ENCODE measurements around the gene KCNIP2.

The KCNIP2 gene

GRCh38 chr10:101843032-101844021 lies at the start of gene KCNIP2:
Gene KCNIP2 (minus strand): TSS chr10:101843800. CDS start chr10:101843568, 232 bp downstream.
- DNase-seq, result no peak

DNA sequence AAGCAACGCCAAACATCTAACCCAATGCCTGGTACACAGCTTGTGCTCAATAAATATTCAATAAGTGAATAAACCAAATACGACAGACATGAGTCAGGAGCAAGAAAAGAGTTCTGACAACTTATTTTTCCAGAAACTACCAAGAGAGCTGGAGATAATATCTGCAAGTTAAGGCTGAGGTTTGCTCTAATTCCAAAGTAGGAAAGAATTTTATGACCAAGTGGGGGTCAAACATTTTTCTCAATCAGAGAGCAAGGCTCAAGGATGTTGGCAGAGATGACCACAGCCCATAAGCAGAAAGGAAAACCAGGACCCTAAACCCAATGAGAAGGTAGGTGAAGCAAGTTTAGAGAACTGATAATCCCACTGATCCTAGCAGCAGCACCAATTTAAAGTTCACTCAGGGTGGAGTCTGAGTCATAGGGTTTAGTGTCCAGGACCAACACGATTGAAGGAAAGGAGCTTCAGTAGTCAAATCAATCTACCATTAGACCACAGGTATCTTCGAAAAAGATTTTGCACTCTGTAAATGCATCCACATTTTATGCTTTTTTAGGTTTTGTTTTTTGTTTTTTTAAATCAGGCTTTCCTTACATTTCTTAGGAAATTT lies 49.3 kb upstream of the KCNIP2 start:
- no peak for DNase-seq

GRCh38 chr10:101889256-101890210 lies 45.9 kb upstream of the KCNIP2 start:
- DNase-seq, result peak; percentile 41

DNA sequence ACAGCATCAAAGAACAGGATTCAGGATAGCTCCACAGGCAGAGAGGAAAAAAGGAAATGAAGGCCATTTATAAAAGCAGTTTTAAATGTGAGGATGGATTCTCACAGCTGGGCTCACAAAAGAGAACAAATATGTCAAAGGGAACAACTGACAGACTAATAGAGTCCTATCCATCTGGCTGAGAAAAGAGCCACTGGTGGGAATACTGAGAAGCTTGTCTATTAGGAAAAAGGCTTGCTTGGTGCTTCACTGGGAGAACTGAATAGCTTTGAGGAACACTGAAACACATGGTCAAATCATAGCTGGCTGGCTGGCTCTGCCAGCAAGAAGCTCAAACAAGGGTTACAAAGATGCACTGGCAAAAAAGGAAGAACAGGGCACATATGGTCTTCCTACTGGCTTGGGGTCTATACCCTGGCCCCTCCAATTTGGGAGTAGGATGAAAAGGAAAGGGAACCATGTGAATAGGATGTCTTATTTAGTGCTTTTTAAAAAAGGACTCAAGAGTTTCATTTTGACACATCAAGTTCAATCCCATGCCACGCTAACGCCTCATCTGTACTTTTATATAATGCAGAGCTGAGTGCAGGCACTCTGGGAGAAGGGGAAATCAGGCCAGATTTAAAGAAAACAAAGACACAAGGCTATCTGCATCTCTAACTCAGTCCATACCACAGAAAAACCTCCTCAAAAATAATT lies 44.8 kb upstream of the KCNIP2 start:
- DNase-seq, result no peak

- DNase-seq, result no peak
Observed at GRCh38 chr10:101887775-101888174, 44.2 kb upstream of the KCNIP2 start.

DNA sequence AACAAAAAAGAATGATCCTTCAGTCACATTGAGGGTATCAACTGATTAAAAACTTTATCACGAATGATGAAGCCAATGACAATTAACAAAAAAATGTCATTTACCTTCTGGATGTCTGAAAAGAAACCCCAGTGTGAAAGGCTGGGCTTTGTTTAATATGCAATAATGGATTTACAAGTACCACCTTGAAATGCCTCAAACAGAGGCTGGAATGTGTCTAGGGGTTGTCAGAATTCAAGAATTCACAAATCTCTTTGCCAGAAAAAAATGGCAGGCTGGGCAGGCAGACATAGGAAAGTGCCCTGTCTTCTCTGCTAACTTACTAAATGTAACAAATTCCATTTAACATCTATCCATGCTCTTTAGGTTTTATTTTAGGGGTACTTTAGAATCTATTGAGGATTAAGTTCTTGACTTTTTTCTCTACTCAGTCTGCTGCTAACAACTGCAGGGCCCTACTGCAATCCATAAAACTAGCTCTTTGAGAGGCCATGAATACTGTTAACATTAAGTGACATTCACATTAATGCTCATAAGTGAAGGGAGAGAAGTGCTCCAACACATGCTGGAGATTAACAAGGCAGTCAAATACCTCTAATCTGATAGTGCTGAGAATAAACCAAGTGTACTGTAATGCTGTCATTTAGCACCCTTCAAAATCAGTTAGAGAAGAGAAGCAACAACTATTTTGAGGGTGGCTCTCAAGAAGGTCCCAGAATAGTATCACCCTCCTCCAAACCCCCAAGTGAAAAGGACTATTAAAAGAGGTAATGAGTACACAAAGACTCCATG lies 43.1 kb upstream of the KCNIP2 start:
- no peak for DNase-seq

DNA sequence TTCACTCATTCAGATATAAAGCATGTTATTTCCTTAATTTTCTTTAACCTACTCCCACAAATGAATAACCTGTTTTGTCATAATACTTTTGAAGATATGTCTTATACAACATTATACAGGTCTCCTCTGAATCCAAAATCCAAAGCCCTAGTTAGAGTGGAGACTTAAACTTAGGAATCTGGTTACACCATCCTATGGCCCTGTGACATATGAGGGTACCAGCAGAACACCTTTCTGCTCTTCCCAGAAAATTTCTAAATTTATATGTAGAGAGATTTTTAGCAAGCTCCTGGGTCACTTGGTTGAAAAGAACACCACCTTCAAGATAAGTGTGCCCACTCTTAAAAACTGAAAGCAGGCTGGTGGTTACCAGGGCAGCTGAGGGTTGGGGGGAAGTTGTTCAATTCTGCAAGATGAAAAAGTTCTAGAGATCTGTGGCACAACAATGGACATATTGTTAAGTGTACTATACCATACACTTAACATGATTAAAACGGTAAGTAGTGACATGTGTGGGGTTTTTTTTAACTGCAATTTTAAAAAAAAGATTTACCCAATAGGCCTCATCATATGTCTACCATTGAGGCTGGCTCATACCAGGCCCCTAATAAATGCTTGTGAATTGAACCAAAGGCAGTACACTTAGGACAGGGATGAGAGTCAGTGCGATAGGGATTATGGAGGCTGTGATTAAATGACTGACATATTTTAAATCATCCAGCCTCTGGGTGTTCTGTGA lies 37.6 kb upstream of the KCNIP2 start:
- no peak for DNase-seq

DNA sequence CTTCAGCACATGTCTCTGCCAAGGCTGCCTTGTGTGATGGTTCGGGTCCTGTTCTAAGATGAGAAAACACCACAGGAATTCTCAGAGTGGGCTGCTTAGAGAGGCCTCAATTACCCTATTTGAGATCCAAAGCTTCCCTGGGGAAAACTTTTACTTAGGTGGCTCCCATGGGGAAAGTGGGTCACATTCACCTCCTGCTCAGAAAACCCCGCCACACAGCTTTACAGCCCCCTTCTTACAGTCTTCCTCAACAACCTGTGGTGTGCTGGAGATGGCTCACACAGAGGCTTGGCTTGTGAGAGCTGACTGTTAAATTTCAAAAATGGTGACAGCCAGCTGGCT lies 36.6 kb upstream of the KCNIP2 start:
- DNase-seq, result no peak

GRCh38 chr10:101879456-101880231 lies 36.0 kb upstream of the KCNIP2 start:
- DNase-seq, result no peak

GRCh38 chr10:101878869-101879268 lies 35.3 kb upstream of the KCNIP2 start:
- no peak for DNase-seq

GRCh38 chr10:101875068-101875688 lies 31.6 kb upstream of the KCNIP2 start:
- DNase-seq, result no peak

DNA sequence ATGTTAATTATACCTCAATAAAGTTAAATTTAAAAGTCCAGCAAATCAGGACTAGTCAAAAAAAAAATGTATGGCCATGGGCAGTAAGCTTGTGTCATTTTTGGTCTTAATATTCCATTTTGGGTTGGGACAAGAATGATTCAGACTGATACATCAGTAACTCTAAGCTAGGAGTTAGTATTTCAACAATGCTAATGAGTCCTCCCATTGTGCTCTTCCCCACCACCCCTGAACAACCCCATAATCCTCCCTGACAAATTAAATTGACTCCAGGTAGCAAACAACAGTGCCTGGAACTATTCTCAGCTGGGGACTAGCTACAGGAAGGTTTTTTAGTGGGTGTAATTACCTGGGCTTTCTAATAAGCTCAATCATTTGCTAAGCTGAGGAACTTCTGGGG lies 30.7 kb upstream of the KCNIP2 start:
- no peak for DNase-seq

DNA sequence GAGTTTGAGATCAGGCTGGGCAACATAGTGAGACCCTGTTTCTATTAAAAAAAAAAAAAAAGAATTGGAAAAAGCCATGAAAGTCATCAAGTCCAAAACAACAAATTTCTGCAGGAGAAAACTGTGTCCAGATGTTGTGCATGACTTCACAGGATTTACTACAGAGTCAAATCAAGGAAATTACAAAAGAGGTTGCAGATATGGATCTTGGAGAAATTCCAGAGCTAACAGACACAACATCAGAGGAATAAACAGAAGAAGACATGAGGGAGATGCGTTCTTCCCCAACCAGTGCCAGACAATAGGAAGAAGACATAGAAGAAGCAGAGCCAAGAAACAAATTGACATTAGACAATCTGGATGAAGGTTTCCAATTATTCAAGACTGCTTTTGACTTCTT lies 24.3 kb upstream of the KCNIP2 start:
- no peak for DNase-seq

DNA sequence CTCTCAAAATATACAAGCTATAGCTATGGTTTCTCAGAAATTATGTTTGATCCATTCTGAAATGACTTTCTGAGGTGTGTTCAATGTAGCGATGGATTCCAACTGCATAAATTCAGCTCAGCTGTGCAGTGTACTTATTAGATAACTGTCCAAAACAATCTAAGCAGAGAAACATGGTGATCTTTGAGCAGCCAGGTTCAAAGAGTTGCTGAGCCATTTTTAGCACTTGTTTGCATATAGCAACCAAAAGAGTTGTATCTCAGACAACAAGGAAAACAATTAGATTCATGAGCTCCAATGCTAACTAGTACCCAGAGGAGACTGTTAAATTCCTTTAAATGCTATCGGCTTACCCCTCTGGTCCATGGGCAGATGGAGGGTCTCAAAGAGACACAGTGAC lies 15.9 kb upstream of the KCNIP2 start:
- DNase-seq, result no peak

GRCh38 chr10:101858723-101859500 lies 15.3 kb upstream of the KCNIP2 start:
- no peak for DNase-seq

GRCh38 chr10:101857802-101858476 lies 14.3 kb upstream of the KCNIP2 start:
- DNase-seq, result no peak

DNA sequence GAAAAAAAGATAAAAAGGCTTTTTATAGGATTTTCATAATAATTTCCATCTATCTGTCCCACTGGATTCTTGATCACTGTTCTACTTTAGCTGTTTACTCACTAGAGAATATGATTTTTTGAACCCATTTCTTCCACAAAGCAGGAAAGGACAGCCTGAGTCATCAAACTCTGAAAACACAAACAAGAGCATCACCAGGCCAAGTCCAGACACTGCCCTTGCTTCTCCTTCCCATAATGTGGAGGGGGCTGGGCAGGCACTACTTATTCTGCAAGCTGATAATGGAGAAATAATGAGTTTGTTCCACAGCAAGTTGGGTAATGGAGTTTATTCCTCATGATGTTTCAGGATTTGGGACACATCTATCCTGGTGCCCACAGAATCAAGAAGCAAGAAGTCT lies 13.0 kb upstream of the KCNIP2 start:
- DNase-seq, result no peak

Data from DMS153 (cell line).